PC-9 (cell line): ENCODE results near the gene PLEKHA1. TPM values are rescaled to one million over a fixed set of nuclear protein-coding genes. Genes with fewer than 3 reads are reported as not detected.

ENCODE experiments used
- BruUV-seq: library from RNA; stranded (reverse); fragments of 400-500 nt; replicated peaks from 2 replicates; lab custom pipeline; 2021; lab: Mats Ljungman, UMichigan
- CTCF ChIA-PET: fragments of 300-600 bp; sonication (Branson Sonifier 250); formaldehyde crosslinking; loops from one replicate; lab custom pipeline; 2022; ENCODE audit warnings: antibody characterized with exemption; lab: Charles Lee
- POLR2A ChIA-PET: fragments of 300-600 bp; sonication (Branson Sonifier 250); formaldehyde crosslinking; loops from one replicate; lab custom pipeline; 2022; ENCODE audit warnings: antibody characterized with exemption; ENCODE audit not compliant: unreplicated experiment; lab: Charles Lee
- DNase-seq, 2 experiments: peaks; one replicate each; pipeline versions ENCODE4 v3.0.0 to v3.0.0-alpha.2; 2015 to 2022; ENCODE audit warnings: mixed read lengths in 1 of 2
- H2AFZ ChIP-seq: fragments of 200-600 bp; sonication (generic); 2 replicates; pipeline ENCODE4 v1.8.1; 2017; ENCODE audit warnings: antibody characterized with exemption
- H3F3A ChIP-seq: fragments of 200-600 bp; sonication (generic); 2 replicates; pipeline ENCODE4 v1.8.1; 2017; ENCODE audit warnings: antibody characterized with exemption, mild to moderate bottlenecking, low read depth; ENCODE audit not compliant: insufficient read depth
- H3K27ac ChIP-seq: fragments of 200-600 bp; sonication (generic); 2 replicates; pipeline ENCODE4 v1.6.1; 2016; ENCODE audit warnings: mixed run types
- H3K27me3 ChIP-seq: fragments of 200-600 bp; sonication (generic); 2 replicates; pipeline ENCODE4 v1.6.1; 2016; ENCODE audit warnings: low read depth, mixed run types; ENCODE audit not compliant: insufficient read depth
- H3K36me3 ChIP-seq: fragments of 200-600 bp; sonication (generic); 2 replicates; pipeline ENCODE4 v1.6.1; 2016; ENCODE audit warnings: low read depth, mixed run types
- H3K4me1 ChIP-seq: fragments of 200-600 bp; sonication (generic); replicated peaks from 2 replicates; pipeline ENCODE4 v1.6.1; 2016; ENCODE audit warnings: mixed run types; ENCODE audit not compliant: insufficient read depth
- H3K4me2 ChIP-seq: fragments of 200-600 bp; sonication (generic); 2 replicates; pipeline ENCODE4 v1.6.1; 2017; ENCODE audit warnings: mixed run types
- H3K4me3 ChIP-seq: fragments of 200-600 bp; sonication (generic); 2 replicates; pipeline ENCODE4 v1.6.1; 2016; ENCODE audit warnings: mixed run types
- H3K79me2 ChIP-seq: fragments of 200-600 bp; sonication (generic); 2 replicates; pipeline ENCODE4 v1.6.1; 2017; ENCODE audit warnings: low read depth, mixed run types
- H3K9me2 ChIP-seq: fragments of 200-600 bp; sonication (generic); 2 replicates; pipeline ENCODE4 v1.8.1; 2017; ENCODE audit warnings: mild to moderate bottlenecking; ENCODE audit not compliant: insufficient read depth
- H3K9me3 ChIP-seq: fragments of 200-600 bp; sonication (generic); 2 replicates; pipeline ENCODE4 v1.8.1; 2016; ENCODE audit warnings: low read depth; ENCODE audit not compliant: insufficient read depth
- H4K20me1 ChIP-seq: fragments of 200-600 bp; sonication (generic); 2 replicates; pipeline ENCODE4 v1.8.1; 2017; ENCODE audit not compliant: insufficient read depth
- EZH2 ChIP-seq: fragments of 200-600 bp; sonication (generic); IDR thresholded peaks from 2 replicates; pipeline ENCODE4 v1.8.0; 2017; ENCODE audit warnings: antibody characterized with exemption, low read depth
- intact Hi-C: fragments of 100-400 bp; cut with micrococcal nuclease; formaldehyde crosslinking; loops from one replicate; pipeline ENCODE4 v1.10.0; 2022; ENCODE audit not compliant: unreplicated experiment
- total RNA-seq: library from RNA; stranded (reverse); gene quantifications from 2 replicates; pipeline ENCODE4 v1.2.3, GENCODE V29; 2021
- TF ChIP-seq, protein P1 (sequence below): fragments of 200-600 bp; sonication (generic); conservative IDR thresholded peaks from 2 replicates; pipeline ENCODE4 v1.6.1; 2017; ENCODE audit warnings: mixed run types, antibody characterized with exemption, mild to moderate bottlenecking, moderate library complexity

The PLEKHA1 gene
- total RNA-seq, 1 experiment from 2014 or later, result 33.8 TPM

DNA sequence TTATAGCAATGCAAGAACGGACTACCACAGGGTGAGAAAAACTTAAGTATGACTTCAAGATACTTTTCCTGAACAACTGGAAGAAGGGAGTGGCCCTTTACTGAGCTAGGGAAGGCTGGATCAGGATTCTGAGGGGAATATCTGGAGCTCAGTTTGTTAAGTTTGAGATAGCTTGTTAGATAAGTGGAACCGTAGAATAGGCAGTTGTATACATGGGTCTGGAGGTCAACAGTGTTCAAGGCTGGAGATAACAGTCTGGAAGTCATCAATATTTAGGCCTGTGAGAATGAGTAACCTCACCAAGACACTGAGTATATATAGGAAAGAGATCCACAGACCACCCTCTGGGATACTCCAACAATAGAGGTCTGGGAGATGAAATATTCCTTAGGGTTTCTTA is 7.2 kb downstream of the PLEKHA1 start:
- Histone ChIP-seq H3K4me3 (no peak overlapping the region), H3K4me1 (0 out of 2 replicates have a peak, but pooled peaks cover 1% of the 10 kb centered on the region), H4K20me1 (no peaks in the 10 kb centered on the region), H3F3A (no peaks in the 10 kb centered on the region), H3K9me3 (no peaks in the 10 kb centered on the region), H3K27me3 (no peaks in the 10 kb centered on the region), H2AFZ (no peak overlapping the region), H3K79me2 (peaks cover 27% of the 10 kb centered on the region), H3K27ac (no peak overlapping the region), H3K4me2 (no peak overlapping the region), H3K36me3 (peaks cover 3% of the 10 kb centered on the region; the same call in 1 of the 2 replicates), H3K9me2 (no peaks in the 10 kb centered on the region)
- no peak for DNase-seq
- no TSS peak for BruUV-seq
- TF ChIP-seq, protein P1, sequence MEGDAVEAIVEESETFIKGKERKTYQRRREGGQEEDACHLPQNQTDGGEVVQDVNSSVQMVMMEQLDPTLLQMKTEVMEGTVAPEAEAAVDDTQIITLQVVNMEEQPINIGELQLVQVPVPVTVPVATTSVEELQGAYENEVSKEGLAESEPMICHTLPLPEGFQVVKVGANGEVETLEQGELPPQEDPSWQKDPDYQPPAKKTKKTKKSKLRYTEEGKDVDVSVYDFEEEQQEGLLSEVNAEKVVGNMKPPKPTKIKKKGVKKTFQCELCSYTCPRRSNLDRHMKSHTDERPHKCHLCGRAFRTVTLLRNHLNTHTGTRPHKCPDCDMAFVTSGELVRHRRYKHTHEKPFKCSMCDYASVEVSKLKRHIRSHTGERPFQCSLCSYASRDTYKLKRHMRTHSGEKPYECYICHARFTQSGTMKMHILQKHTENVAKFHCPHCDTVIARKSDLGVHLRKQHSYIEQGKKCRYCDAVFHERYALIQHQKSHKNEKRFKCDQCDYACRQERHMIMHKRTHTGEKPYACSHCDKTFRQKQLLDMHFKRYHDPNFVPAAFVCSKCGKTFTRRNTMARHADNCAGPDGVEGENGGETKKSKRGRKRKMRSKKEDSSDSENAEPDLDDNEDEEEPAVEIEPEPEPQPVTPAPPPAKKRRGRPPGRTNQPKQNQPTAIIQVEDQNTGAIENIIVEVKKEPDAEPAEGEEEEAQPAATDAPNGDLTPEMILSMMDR, result no peak
- no peak for TF ChIP-seq EZH2
- ChIA-PET CTCF (no interaction called here), POLR2A (no interaction called here)
- intact Hi-C loops, result no loop called here

DNA sequence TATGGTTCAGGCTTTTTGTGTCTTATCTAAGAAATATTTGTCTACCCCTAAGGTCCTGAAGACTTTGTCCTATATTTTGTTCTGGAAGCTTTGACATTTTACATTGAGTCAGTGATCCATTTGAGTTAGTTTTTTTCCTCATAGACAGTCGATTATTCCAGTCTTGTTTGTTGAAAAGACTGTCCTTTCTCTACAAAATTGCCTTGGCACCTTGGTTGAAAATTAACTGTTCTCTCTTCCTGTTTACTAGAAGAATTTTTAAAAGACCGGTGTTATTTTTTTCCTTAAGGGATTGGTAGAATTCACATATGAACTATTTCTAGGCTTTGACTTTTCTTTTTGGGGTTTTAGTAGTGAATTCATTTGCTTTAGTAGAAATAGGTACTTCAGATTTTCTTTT is 12.0 kb downstream of the PLEKHA1 start:
- H3K27ac ChIP-seq, result no peak overlapping the region

DNA sequence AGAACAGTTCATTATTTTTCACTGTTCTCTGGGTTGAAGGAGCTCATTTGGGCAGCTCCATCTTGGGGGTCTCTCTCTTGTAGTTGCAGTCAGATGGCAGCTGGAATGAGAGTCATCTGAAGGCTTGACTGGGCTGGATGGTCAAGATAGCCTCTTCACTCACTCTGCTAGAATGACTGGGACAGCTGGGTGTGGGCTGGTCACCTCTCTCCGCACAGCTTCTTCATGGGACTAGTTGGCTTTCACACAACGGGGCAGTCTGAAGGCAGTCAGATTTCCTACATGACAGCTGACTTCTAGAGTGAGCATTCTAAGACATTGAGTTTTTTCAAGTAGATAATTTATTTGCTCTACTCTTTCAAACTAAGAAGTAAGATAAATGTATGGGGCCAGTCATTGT is 13.1 kb downstream of the PLEKHA1 start:
- intact Hi-C loops, result no loop called here
- BruUV-seq, result no TSS peak
- H4K20me1 ChIP-seq, result peaks cover 2% of the 10 kb centered on the region; the same call in 1 of the 2 replicates

More for the DNA sequence above, 12.0 kb downstream of the PLEKHA1 start:
- no peak for TF ChIP-seq EZH2
- TF ChIP-seq, protein P1, result no peak
- H3K9me3 ChIP-seq, result no peaks in the 10 kb centered on the region
- no peaks in the 10 kb centered on the region for H3F3A ChIP-seq
- no peaks in the 10 kb centered on the region for H3K27me3 ChIP-seq
- no peak overlapping the region for H3K4me2 ChIP-seq
- DNase-seq, result no peak
- intact Hi-C loops, result no loop called here
- H3K79me2 ChIP-seq, result peaks cover 12% of the 10 kb centered on the region; the same call in 1 of the 2 replicates
- ChIA-PET CTCF (interaction anchor here (1.2 kb wide), 1 partner anchor 8 kb away, joined by 6 read pairs; no protein-coding TSS in a partner anchor), POLR2A (interaction anchor here (1.2 kb wide), 1 partner anchor 12 kb away, joined by 6 read pairs; the partner anchor contains the start of gene PLEKHA1)
- H3K36me3 ChIP-seq, result no peaks in the 10 kb centered on the region
- H2AFZ ChIP-seq, result no peak overlapping the region
- no peaks in the 10 kb centered on the region for H4K20me1 ChIP-seq
- H3K4me1 ChIP-seq, result no peaks in the 10 kb centered on the region
- BruUV-seq, result no TSS peak
- H3K4me3 ChIP-seq, result no peak overlapping the region
- no peaks in the 10 kb centered on the region for H3K9me2 ChIP-seq

More for the DNA sequence above, 13.1 kb downstream of the PLEKHA1 start:
- Histone ChIP-seq H3K36me3 (no peaks in the 10 kb centered on the region), H3K9me3 (no peaks in the 10 kb centered on the region), H3K79me2 (peaks cover 9% of the 10 kb centered on the region; the same call in 1 of the 2 replicates), H3K4me1 (no peaks in the 10 kb centered on the region), H3K27me3 (no peaks in the 10 kb centered on the region), H3K9me2 (no peaks in the 10 kb centered on the region), H3K27ac (no peak overlapping the region), H2AFZ (no peak overlapping the region), H3K4me2 (no peak overlapping the region), H3K4me3 (no peak overlapping the region), H3F3A (no peaks in the 10 kb centered on the region)
- TF ChIP-seq EZH2, result no peak
- TF ChIP-seq, protein P1, result no peak
- ChIA-PET POLR2A (interaction anchor here (1.2 kb wide), 1 partner anchor 13 kb away, joined by 6 read pairs; the partner anchor contains the start of gene PLEKHA1), CTCF (interaction anchor here (1.2 kb wide), 1 partner anchor 9 kb away, joined by 6 read pairs; no protein-coding TSS in a partner anchor)
- no peak for DNase-seq
